NCI-H1092 treated with DMSO at 0.1 percent for 48 hours (cell line): ENCODE measurements around the gene IQGAP3.

Experiments
- DNase-seq: peaks from one replicate; lab custom pipeline; 2025; lab: John Stamatoyannopoulos, UW

Gene IQGAP3

GRCh38 chr1:156480411-156481192, 91.8 kb downstream of the IQGAP3 start:
- no peak for DNase-seq

GRCh38 chr1:156480016-156480370, 92.4 kb downstream of the IQGAP3 start:
- no peak for DNase-seq

GRCh38 chr1:156479093-156480015, 93.0 kb downstream of the IQGAP3 start:
- DNase-seq: no peak

GRCh38 chr1:156478250-156478627, 94.1 kb downstream of the IQGAP3 start:
- no peak for DNase-seq

- DNase-seq: no peak
These were observed 94.7 kb downstream of the IQGAP3 start for GRCh38 chr1:156477526-156478249.

GRCh38 chr1:156476501-156477298, 95.7 kb downstream of the IQGAP3 start:
- DNase-seq: no peak

- DNase-seq: no peak
These were observed 96.5 kb downstream of the IQGAP3 start for GRCh38 chr1:156475568-156476500.
